Neural cell (in vitro differentiated cells): ENCODE measurements around the gene FCRLB. TPM values are rescaled to one million over a fixed set of nuclear protein-coding genes. Genes with fewer than 3 reads are reported as not detected.

Experiments used
- H2AFZ ChIP-seq: fragments of 200-600, 300-800 bp; sonication (generic), shearing (Covaris generic); 2 replicates; pipeline ENCODE4 v1.6.0; 2014; ENCODE audit warnings: low read depth, mild to moderate bottlenecking, antibody characterized with exemption, low read length, moderate library complexity
- H3F3A ChIP-seq: fragments of 200-600 bp; shearing (Covaris generic); 2 replicates; pipeline ENCODE4 v1.6.1; 2016; ENCODE audit warnings: mild to moderate bottlenecking, moderate library complexity, mixed read lengths, antibody characterized with exemption, low read length; ENCODE audit not compliant: insufficient read depth, poor library complexity, severe bottlenecking
- H3K27ac ChIP-seq: fragments of 200-600, 300-800 bp; sonication (generic), shearing (Covaris generic); 2 replicates; pipeline ENCODE4 v1.5.1; 2014; ENCODE audit warnings: mild to moderate bottlenecking, low read length, moderate library complexity
- H3K27me3 ChIP-seq: fragments of 300-800, 200-600 bp; sonication (generic), shearing (Covaris generic); 2 replicates; pipeline ENCODE4 v1.6.0; 2014; ENCODE audit warnings: mild to moderate bottlenecking, low read depth, low read length, moderate library complexity; ENCODE audit not compliant: insufficient read depth
- H3K36me3 ChIP-seq: fragments of 300-800, 200-600 bp; sonication (generic), shearing (Covaris generic); 2 replicates; pipeline ENCODE4 v1.5.1; 2014; ENCODE audit warnings: mild to moderate bottlenecking, antibody characterized with exemption, low read length, moderate library complexity; ENCODE audit not compliant: insufficient read depth
- H3K4me2 ChIP-seq: fragments of 300-800, 200-600 bp; sonication (generic), shearing (Covaris generic); 2 replicates; pipeline ENCODE4 v1.6.0; 2014; ENCODE audit warnings: mild to moderate bottlenecking, low read length
- H3K4me3 ChIP-seq: fragments of 300-800, 200-600 bp; sonication (generic), shearing (Covaris generic); 2 replicates; pipeline ENCODE4 v1.5.1; 2014; ENCODE audit warnings: mild to moderate bottlenecking, low read length, moderate library complexity
- H3K79me2 ChIP-seq: fragments of 200-600 bp; shearing (Covaris generic); replicated peaks from 2 replicates; pipeline ENCODE4 v1.6.0; 2014; ENCODE audit warnings: mild to moderate bottlenecking, low read length, moderate library complexity; ENCODE audit not compliant: insufficient read depth
- H3K9ac ChIP-seq: fragments of 300-800, 200-600 bp; sonication (generic), shearing (Covaris generic); 2 replicates; pipeline ENCODE4 v1.6.1; 2016; ENCODE audit warnings: mild to moderate bottlenecking, low read length, mixed read lengths
- H3K9me2 ChIP-seq: fragments of 200-600 bp; shearing (Covaris generic); 2 replicates; pipeline ENCODE4 v1.6.1; 2016; ENCODE audit warnings: mild to moderate bottlenecking, low read length, mixed read lengths; ENCODE audit not compliant: insufficient read depth
- H3K9me3 ChIP-seq: fragments of 200-600, 300-800 bp; sonication (generic), shearing (Covaris generic); 2 replicates; pipeline ENCODE4 v1.6.1; 2016; ENCODE audit warnings: mild to moderate bottlenecking, mixed run types, low read length, moderate library complexity, mixed read lengths
- H4K20me1 ChIP-seq: fragments of 200-600 bp; shearing (Covaris generic); 2 replicates; pipeline ENCODE4 v1.6.1; 2016; ENCODE audit warnings: mild to moderate bottlenecking, mixed run types; ENCODE audit not compliant: insufficient read depth
- CTCF ChIP-seq: fragments of 450-650 bp; IDR thresholded peaks from 2 replicates; pipeline ENCODE4 v1.5.1; 2014; ENCODE audit warnings: antibody characterized with exemption, mild to moderate bottlenecking, moderate library complexity; ENCODE audit not compliant: poor library complexity, severe bottlenecking
- EP300 ChIP-seq: fragments of 450-650 bp; conservative IDR thresholded peaks from 2 replicates; pipeline ENCODE4 v1.6.1; 2014; ENCODE audit warnings: antibody characterized with exemption, mild to moderate bottlenecking, moderate library complexity; ENCODE audit not compliant: poor library complexity, severe bottlenecking
- EZH2 ChIP-seq: fragments of 200-600, 300-800 bp; shearing (Covaris generic), sonication (generic); IDR thresholded peaks from 2 replicates; pipeline ENCODE4 v1.6.1; 2014; ENCODE audit warnings: antibody characterized with exemption, low read length, borderline replicate concordance, mild to moderate bottlenecking; ENCODE audit not compliant: insufficient read depth, poor library complexity, severe bottlenecking
- MXI1 ChIP-seq: fragments of 450-650 bp; conservative IDR thresholded peaks from 2 replicates; pipeline ENCODE4 v1.6.1; 2014; ENCODE audit warnings: antibody characterized with exemption, mild to moderate bottlenecking; ENCODE audit not compliant: poor library complexity, severe bottlenecking
- POLR2AphosphoS5 ChIP-seq: IDR thresholded peaks from 2 replicates; pipeline ENCODE4 v1.6.1; 2012
- RAD21 ChIP-seq: fragments of 450-650 bp; conservative IDR thresholded peaks from 2 replicates; pipeline ENCODE4 v1.6.1; 2014; ENCODE audit warnings: antibody characterized with exemption, mild to moderate bottlenecking, moderate library complexity
- SMC3 ChIP-seq: fragments of 450-650 bp; conservative IDR thresholded peaks from 2 replicates; pipeline ENCODE4 v1.6.1; 2014; ENCODE audit warnings: antibody characterized with exemption, mild to moderate bottlenecking, moderate library complexity; ENCODE audit not compliant: poor library complexity
- TAF1 ChIP-seq: IDR thresholded peaks from 2 replicates; pipeline ENCODE4 v1.6.1; 2012; ENCODE audit warnings: low read depth
- polyA plus RNA-seq: library from polyadenylated mRNA; depleted of rRNA; stranded (reverse); fragments of >200 nt; gene quantifications from 2 replicates; pipeline ENCODE4 v1.2.3, GENCODE V29; 2014
- TF ChIP-seq, protein P1 (sequence below): IDR thresholded peaks from 2 replicates; pipeline ENCODE4 v1.6.1; 2012; ENCODE audit warnings: borderline replicate concordance

The FCRLB gene
- polyA plus RNA-seq, 1 donor from 2014 or later = 0.45 TPM

GRCh38 chr1:161731981-161732718, 10.8 kb downstream of the FCRLB start:
- Histone ChIP-seq H3K79me2 (no peaks in the 10 kb centered on the region), H3K4me3 (no peak overlapping the region), H3K27ac (no peak overlapping the region), H4K20me1 (no peaks in the 10 kb centered on the region), H3K27me3 (no peaks in the 10 kb centered on the region), H3K9me2 (no peaks in the 10 kb centered on the region), H3K36me3 (no peaks in the 10 kb centered on the region), H3K9me3 (no peaks in the 10 kb centered on the region), H3K4me2 (no peak overlapping the region), H3F3A (no peaks in the 10 kb centered on the region), H2AFZ (no peak overlapping the region), H3K9ac (no peak overlapping the region)
- no peak for TF ChIP-seq POLR2AphosphoS5
- no peak for TF ChIP-seq CTCF
- TF ChIP-seq, protein P1, sequence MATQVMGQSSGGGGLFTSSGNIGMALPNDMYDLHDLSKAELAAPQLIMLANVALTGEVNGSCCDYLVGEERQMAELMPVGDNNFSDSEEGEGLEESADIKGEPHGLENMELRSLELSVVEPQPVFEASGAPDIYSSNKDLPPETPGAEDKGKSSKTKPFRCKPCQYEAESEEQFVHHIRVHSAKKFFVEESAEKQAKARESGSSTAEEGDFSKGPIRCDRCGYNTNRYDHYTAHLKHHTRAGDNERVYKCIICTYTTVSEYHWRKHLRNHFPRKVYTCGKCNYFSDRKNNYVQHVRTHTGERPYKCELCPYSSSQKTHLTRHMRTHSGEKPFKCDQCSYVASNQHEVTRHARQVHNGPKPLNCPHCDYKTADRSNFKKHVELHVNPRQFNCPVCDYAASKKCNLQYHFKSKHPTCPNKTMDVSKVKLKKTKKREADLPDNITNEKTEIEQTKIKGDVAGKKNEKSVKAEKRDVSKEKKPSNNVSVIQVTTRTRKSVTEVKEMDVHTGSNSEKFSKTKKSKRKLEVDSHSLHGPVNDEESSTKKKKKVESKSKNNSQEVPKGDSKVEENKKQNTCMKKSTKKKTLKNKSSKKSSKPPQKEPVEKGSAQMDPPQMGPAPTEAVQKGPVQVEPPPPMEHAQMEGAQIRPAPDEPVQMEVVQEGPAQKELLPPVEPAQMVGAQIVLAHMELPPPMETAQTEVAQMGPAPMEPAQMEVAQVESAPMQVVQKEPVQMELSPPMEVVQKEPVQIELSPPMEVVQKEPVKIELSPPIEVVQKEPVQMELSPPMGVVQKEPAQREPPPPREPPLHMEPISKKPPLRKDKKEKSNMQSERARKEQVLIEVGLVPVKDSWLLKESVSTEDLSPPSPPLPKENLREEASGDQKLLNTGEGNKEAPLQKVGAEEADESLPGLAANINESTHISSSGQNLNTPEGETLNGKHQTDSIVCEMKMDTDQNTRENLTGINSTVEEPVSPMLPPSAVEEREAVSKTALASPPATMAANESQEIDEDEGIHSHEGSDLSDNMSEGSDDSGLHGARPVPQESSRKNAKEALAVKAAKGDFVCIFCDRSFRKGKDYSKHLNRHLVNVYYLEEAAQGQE = no peak
- TF ChIP-seq SMC3 = no peak
- no peak for TF ChIP-seq TAF1
- no peak for TF ChIP-seq EP300
- TF ChIP-seq RAD21 = no peak
- no peak for TF ChIP-seq MXI1
- no peak for TF ChIP-seq EZH2

GRCh38 chr1:161733526-161733925, 12.2 kb downstream of the FCRLB start:
- TF ChIP-seq, protein P1 = no peak
- TF ChIP-seq EZH2 (no peak), TAF1 (no peak), SMC3 (no peak)
- Histone ChIP-seq H3K27me3 (no peaks in the 10 kb centered on the region), H3K36me3 (no peaks in the 10 kb centered on the region), H3K9me2 (no peaks in the 10 kb centered on the region), H3K9me3 (no peaks in the 10 kb centered on the region), H4K20me1 (no peaks in the 10 kb centered on the region), H3F3A (no peaks in the 10 kb centered on the region), H2AFZ (no peak overlapping the region), H3K9ac (no peak overlapping the region), H3K4me2 (no peak overlapping the region), H3K79me2 (no peaks in the 10 kb centered on the region), H3K4me3 (no peak overlapping the region), H3K27ac (no peak overlapping the region)
